HS-27A (cell line): ENCODE data around the gene KIF11.
"Not testable (repeated sequence)": the region's sequence is repeated elsewhere in the genome, so short reads cannot be mapped to it uniquely, and the experiment has no call there.

Experiments used
- DNase-seq: peaks from one replicate; pipeline ENCODE4 v3.0.0-alpha.2; 2012; ENCODE audit warnings: low read depth, missing footprints

KIF11 gene

DNA sequence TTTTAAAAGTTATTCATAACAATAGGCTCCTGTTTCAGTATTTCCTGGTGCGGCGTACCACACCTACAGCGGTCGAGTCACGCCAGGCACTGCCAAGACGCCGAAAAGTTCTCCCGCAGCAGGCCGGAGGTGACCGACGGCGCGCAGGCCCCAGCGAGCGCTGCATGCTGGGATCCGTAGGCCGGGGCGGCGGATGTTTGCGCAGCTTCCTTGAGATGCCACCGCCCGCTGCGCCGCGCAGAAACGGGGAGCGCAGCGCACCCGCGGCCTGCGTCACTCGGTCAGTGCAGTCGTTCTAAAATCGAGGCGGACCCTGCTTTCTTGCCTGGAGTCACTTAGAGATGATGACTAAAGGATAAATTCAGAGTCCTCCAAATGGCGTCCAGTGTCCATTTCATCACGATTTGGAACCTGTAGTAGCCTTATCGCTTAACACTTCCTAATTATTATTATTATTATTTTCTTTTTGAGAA lies 1.3 kb upstream of the KIF11 start:
- no peak for DNase-seq

DNA sequence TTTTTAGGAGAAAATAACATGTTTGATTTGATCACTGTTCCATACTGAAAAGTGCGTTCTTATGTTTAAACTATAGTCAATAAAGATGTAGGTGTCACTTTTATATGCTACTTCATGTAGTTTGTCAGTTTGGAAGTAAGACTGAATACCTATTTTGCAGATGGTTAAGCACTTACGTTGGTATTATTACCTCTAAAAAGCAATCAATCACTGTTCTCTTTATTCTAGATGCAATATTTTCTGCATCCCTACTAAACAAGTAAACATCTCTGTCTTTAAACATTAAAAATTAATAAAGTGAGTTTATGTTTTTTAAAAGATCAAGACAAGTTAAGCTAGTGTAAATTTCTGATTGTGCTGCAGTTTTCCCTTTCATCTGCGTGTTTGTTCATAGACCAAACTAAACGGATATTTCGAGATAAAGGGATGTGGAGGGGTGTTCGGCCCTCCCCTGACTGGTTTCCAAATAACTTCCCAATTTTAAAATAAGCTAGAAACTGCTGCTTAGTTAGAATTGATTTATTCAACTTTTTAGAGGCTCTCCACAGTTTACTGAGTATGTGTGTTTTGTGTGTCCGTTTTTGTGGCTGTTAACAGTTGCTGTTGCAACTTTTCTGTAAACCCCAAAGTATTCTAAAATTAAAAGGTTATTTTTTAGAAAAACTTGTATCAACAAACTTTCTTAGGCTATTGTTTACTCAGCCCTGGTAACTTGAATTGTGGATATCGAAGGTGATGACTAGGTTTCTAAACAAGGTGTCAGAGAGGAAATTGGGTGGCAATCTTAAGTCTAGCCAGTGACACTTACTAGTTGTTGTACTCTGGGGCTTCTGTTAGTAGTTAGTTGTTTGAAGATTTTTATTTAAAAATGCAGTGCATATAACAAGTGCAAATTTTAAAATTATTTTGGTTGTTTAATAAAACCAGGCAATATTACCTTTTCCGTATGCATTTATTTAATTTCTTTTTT lies 974 bp downstream of the KIF11 start:
- no peak for DNase-seq

DNA sequence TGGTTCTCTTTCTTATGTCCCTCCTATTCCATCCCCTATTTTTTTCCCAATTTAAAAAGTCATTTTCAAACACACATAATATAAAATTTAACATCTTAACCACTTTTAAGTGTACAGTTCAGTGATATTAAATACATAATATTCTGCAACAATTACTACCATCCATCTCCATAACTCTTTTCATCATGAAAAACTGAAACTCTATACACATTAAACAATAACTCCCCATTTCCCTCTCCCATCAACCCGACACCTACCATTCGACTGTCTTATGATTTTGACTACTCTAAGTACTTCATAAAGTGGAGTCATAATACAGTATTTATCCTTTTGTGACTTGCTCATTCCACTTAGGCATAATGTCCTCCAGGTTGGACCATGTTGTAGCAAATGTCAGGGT lies 2.6 kb downstream of the KIF11 start:
- no peak for DNase-seq

DNA sequence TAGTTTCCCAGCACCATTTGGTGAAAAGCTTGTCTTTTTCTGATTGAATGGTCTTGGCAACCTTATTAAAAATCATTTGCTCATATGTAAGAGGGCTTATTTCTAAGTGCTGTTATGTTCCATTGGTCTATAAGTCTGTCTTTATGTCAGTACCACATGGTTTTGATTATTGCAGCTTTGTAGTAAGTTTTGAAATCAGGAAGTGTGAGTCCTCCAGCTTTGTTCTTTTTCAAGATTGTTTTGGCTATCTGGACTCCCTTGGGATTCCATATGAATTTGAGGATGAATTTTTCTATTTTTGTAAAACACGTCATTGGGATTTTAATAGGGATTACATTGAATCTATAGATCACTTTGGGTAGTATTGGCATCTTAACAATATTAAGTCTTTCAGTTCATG lies 5.4 kb downstream of the KIF11 start:
- DNase-seq, result no peak

DNA sequence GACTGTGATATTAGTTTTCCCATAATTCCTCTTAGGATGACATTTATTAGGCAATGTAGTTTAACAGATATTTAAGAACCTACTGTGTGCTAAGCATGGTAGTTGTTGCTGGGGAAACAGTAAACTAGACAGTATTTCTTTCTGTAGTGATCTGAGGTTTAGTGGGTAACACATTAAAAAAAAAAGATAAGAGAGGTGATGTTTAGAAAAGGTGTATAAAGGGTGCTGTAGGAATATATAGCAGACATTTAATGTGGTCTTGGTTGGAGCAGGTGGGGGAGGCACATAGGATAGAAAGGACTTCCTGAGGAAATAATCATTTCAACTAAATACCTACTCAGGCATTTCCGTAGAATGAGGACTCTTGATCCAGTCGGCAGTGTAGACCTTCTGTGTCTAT lies 11.9 kb downstream of the KIF11 start:
- no peak for DNase-seq

DNA sequence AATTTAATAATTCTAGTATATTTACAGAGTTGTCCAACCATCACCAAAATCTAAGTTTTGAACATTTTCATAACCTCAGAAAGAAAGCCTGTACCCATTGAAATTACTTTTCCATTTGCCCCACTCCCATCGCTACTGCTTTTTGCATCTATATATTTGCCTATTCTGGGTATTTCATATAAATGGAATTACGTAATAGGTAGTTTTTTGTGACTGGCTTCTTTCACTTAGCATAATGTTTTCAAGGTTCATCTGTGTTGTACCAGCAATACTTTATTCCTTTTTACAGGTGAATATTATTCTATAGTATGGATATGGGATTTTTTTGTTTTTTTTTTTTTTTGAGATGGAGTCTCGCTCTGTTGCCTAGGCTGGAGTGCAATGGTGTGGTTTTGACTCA lies 22.6 kb downstream of the KIF11 start:
- no peak for DNase-seq

DNA sequence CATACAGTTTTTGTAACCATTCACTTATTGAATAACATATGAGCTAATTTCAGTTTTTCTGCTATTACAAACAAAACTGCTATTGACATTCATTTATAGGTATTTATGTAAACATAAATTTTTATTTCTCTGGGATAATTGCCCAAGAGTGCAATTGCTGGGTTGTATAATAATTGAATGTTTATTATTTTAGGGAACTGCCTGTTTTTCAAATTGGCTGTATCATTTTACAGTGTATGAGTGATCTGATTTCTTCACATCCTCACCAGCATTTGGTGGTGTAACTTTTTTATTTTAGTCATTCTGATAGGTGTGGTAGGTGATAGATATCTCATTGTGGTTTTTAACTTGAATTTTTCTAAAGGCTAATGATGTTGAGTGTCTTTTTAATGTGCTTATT lies 26.4 kb downstream of the KIF11 start:
- DNase-seq, result no peak

DNA sequence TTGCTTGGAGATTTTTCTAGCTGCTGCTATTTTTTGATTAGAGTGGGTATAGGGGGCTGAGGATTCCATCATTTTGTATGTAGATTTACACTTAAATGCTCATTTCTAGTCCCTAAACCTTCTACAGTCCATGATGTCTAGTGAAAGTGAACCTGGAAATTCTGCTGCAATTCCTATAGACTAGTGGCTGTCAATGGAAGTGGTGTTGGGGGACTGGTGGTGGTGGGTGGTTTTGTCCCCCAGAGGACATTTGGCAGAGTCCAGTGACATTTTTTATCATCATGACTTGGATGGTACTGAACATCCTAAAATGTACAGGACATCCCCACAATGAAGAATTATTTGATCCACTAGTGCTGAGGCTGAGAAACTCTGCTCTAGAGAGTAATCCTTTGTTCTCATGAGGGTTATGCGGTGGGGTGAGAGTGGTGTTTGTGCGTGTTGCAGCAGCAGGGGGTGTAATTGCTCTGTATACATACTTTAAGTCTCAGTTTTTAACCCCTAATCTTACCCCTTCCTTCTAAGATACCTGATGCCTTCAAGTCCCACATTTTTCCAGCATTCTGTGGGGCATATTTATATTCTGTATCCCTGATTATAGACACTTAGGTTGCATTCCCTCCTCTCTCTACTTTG lies 35.0 kb downstream of the KIF11 start:
- DNase-seq, result no peak

DNA sequence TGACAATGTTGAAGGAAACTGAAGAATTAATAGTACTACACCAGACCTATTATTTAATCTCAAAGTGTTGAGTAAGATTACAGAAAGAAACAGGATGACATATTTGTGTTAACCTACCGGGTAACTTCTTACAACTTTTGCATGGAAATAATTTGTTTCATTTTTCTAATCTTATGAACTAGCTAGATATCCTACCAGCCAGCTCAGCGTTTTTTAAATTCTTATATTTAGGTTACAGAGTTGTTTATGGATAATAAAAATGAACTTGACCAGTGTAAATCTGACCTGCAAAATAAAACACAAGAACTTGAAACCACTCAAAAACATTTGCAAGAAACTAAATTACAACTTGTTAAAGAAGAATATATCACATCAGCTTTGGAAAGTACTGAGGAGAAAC lies 37.0 kb downstream of the KIF11 start:
- DNase-seq, result no peak

DNA sequence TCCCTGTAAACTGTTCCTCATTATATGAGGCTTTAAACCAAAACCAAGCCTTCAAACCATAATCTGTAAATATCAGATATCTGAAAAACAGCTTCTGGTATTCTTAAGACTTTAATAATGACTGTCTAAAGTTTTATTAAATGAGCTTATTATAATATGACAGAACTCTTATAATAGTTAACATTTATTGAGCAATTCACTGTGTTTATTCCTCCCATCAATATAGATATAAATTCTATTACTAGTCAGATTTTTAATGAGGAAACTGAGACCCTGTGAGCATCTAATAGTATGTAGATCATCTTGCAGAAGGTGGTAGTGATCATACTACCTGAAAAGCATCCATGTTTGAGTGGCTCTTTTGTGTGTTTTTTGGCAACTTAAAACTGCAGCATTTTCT lies 45.1 kb downstream of the KIF11 start:
- no peak for DNase-seq

DNA sequence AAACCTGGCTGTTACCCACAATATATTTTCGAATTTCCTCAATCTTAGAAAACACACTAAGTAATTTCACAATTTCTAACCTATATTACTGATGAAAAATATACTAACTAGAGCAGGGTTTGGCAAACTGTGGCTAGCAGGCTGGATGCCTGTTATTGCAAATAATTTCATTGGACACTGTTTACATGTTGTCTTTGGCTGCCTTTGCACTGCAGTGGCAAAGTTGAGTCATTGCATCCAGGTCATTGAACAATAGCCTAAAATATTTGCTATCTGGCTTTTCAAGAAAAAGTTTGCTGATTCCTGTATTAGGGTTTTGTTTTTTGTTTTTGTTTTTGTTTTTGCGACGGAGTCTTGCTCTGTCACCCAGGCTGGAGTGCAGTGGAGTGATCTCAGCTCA lies 47.2 kb downstream of the KIF11 start:
- DNase-seq, result no peak

DNA sequence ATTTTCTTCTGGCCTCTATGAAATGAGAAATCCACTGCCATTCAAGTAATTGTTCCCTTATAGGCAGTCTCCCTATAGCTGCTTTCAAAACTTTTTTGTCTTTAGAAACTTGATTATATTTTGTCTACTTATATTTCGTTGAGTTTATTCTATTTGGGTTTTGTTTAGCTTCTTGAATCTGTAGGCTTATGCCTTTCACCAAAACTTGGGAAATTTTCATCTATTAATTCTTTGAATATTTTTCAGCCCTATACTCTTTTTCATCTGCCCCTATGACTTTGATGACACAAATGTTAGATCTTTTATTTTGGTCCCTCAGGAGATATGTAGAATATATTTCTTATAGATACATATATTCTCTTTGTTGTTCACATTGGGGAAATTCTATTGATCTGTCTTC lies 48.6 kb downstream of the KIF11 start:
- DNase-seq, result no peak

DNA sequence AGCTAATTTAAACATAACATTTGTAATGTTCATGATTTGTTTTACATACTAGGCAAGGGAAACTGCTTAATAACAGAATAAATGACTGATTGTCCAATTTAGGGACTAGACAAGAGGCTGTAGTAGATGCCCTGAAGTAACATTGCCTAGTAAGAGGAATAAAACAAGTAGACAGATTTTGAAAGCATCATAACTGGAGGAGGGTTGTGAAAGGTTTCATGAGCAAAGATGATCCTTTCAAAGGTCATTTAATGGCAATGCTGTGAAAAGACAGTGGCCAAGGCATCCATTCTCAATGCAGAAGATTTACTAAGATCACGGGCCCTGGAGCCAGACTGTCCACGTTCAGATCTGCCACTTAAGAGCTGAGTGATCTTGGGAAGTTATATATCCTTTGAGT lies 52.0 kb downstream of the KIF11 start:
- no peak for DNase-seq

DNA sequence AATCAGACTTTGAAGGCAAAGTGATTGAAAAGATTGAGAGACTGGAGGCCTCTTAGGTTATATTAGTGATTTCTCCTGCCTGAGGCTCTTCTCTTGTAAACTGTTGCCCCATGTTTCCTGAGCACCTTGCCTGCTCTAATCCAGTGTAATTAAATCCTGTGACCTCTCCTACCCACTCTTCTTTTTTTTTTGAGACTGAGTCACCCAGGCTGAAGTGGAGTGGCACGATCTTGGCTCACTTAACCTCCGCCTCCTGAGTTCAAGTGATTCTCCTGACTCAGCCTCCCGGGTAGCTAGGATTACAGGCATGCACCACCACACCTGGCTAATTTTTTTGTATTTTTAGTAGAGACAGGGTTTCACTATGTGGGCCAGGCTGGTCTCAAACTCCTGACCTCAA lies 57.9 kb downstream of the KIF11 start:
- DNase-seq, result not testable (repeated sequence)

DNA sequence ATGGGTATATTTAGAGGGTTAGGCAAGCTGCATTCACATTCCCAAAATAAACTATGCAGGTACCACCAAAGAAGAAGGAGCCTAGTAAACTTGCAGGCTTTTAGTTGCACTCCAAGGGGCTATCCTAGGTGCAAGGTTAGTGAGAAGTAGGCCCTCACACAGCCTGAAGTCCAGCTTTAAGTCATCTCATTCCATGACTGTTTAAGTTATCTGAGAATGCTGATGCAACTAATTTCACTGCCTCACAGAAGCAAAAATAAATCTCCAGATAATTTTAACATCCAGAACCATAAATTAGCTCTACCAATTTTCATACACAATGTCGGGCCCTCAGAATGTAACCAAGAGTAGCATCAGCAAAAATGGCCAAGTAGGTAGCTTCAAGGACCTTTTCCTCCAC lies 62.5 kb downstream of the KIF11 start:
- DNase-seq, result no peak

DNA sequence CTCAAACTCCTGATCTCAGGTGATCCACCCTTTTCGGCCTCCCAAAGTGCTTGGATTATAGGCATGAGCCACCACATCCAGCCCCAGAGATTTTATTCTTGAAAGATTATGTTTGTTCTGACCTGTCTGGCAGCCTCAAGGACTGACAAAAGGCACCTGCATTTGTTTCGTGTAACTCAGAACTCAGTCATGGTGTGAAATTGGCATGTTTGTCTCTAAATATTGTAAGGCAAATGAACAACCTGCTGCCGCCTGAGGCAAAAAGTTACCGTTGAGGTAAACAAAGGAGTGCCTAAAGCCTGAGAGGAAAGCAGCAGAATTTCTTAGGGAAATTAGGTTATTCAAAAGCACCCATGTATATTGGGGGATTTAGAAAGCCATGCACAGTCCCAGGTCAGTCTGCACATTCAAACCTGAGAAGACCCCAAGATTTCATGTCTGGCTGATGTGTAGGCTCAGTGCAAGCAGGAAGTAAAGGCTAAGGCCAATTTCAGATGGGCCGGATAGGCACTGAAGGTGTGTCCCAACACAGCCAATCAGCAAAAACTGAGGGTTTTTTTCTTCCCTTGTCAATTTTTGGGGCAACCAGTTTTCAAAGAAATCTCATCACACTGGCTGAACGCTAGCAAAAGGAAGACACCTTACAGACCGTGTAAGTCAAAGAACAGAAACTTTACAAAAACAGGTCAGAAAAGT lies 63.5 kb downstream of the KIF11 start:
- DNase-seq, result no peak

DNA sequence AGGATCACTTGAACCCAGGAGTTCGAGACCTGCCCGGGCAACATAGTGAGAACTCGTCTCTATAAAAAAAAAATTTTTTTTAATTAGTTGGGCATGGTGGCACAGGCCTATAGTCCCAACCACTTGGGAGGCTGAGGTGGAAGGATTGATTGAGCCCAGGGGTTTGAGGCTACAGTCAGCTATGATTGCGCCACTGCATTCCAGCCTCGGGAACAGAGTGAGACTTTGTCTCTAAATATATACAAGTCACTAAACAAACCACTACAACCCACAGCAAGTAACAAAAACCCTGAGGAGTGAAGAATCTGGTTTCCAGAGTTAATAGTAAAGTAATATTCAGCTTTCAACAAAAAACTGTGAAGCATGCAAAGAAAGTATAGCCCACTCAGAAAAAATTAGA lies 64.1 kb downstream of the KIF11 start:
- DNase-seq, result no peak

DNA sequence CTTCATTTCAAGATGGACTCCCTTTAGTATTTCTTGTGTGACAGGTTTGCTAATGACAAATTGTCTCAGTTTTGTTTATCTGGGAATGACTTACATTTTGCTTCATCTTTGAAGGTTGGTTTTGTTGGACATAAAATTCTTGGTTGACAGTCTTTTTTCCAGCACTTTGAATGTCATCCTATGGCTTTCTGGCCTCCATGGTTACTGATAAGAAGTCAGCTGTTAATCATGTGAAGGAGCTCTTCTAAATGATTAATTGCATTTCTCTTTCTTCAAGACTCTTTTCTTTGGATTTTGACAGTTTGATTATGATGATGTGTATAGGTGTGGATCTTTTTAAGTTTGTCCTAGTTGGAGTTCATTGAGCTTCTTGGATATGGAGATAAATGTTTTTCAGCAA lies 69.9 kb downstream of the KIF11 start:
- DNase-seq, result no peak

DNA sequence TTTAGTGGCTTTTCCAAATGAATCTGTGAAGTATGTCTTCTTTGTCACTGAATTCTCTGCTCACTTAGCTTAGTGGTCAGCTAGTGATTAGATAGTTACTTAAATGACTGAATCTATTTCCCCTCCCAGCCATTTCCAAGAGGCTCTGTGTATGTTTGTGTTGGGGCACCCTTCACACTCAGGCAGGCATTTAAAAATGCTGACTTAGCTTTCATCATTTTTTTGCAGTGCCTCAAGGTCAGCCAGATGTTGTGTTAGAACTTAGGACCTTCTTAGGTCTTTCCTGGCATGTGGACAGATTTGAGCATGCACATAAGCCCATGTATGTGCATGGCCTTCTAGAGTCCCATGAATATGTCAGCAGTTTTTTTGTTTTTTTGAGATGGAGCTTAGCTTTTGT lies 71.4 kb downstream of the KIF11 start:
- DNase-seq, result no peak

DNA sequence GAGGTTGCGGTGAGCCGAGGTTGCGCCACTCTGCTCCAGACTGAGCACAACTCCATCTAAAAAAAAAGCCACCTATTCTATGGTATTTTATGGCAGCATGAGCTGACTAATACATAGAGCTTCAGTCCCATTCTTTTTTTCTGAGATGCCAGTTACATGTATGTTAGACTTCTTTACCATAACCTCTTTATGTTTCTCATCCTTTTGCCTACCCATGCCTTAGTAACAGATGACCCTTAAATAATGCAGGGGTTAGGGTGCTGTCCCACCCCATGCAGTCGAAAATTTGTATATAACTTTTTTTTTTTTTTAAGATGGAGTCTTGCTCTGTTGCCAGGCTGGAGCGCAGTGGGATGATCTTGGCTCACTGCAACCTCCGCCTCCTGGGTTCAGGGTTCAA lies 74.1 kb downstream of the KIF11 start:
- no peak for DNase-seq

DNA sequence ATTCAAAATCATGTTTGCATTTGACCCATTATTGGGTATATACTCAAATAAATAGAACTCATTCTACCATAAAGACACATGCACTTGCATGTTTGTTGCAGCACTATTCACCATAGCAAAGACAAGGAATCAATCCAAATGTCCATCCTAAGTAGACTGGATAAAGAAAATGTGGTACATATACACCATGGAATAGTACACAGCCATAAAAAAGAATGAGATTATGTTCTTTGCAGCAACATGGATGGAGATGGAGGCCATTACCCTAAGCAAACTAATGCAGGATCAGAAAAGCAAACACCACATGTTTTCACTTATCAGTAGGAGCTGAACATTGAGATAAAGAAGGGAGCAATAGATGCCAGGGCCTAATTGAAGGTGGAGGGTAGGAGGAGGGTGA lies 84.8 kb downstream of the KIF11 start:
- DNase-seq, result no peak

DNA sequence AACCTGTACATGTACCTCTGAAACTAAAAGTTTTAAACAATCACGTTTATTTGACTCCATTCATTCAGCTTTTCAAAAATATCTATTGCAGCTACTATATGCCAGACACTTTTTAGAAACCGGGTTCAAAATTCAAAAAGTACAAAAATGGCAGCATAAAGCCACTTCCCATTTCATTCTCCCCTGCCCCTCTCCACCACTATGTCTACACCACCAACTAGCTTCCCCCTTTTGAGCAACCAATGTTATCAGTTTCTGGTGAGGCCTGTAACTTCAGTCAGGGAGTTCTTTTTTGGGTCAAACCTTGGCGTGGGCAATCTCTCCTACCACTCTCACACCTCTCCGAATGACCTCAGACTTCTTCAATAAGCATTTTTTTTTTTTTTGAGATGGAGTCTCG lies 85.3 kb downstream of the KIF11 start:
- DNase-seq, result no peak

DNA sequence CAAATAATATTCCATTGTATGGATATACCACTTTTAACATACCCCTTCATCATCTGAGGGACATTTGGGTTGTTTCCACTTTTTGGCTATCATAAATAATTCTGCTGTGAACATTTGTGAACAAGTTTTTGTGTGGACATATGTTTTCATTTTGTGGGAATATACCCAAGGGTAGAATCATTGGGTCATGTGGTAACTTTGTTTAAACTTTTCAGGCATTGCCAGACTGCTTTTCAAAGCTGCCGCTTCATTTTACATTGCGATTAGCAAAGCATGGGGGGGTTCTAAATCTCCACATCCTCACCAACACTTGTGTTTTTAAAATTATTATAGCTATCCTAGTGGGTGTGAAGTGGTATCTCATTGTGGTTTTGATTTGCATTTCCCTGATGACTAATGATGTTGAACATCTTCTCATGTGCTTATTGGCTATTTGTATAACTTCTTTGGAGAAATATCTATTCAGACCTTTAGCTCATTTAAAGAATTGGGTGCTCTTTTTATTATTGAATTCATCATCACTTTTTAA lies 88.4 kb downstream of the KIF11 start:
- DNase-seq, result no peak
